Stimulated activated memory B cell treated with anti-CD40 and anti-IgM and Interleukin-4, amounts not matched to agents 10 μg/mL and 1 μg/mL and 100 μg/mL, for 72 hours (primary cell): ENCODE measurements around the gene CNTFR.

Experiments
- ATAC-seq: fragments of 150-1000 bp; cut with Tn5 transposase; 2 replicates; pipeline ENCODE4 v1.10.0; 2021
- H3K27ac Mint-ChIP-seq: one replicate; pipeline ENCODE4 v1.8.0; 2022; ENCODE audit warnings: mild to moderate bottlenecking, mixed read lengths
- H3K27me3 Mint-ChIP-seq: one replicate; pipeline ENCODE4 v1.8.0; 2022; ENCODE audit warnings: mixed read lengths
- H3K36me3 Mint-ChIP-seq: one replicate; pipeline ENCODE4 v1.8.0; 2022; ENCODE audit warnings: mixed read lengths
- H3K4me1 Mint-ChIP-seq: one replicate; pipeline ENCODE4 v1.8.0; 2022; ENCODE audit warnings: mixed read lengths
- H3K4me3 Mint-ChIP-seq: one replicate; pipeline ENCODE4 v1.8.0; 2022; ENCODE audit warnings: mild to moderate bottlenecking, moderate library complexity, mixed read lengths
- H3K9me3 Mint-ChIP-seq: one replicate; pipeline ENCODE4 v1.8.0; 2022; ENCODE audit warnings: mixed read lengths

The CNTFR gene

GRCh38 chr9:34585946-34586669, 3.4 kb downstream of the CNTFR start:
- no peak overlapping the region for H3K27ac Mint-ChIP-seq
- H3K36me3 Mint-ChIP-seq: no peaks in the 10 kb centered on the region
- ATAC-seq: no peak
- H3K9me3 Mint-ChIP-seq: no peaks in the 10 kb centered on the region
- peaks cover 80% of the 10 kb centered on the region for H3K27me3 Mint-ChIP-seq
- H3K4me1 Mint-ChIP-seq: peaks cover 37% of the 10 kb centered on the region
- no peak overlapping the region for H3K4me3 Mint-ChIP-seq

GRCh38 chr9:34584970-34585369, 4.6 kb downstream of the CNTFR start:
- H3K4me3 Mint-ChIP-seq: no peak overlapping the region
- no peak overlapping the region for H3K27ac Mint-ChIP-seq
- no peak for ATAC-seq
- H3K27me3 Mint-ChIP-seq: peaks cover 80% of the 10 kb centered on the region
- H3K36me3 Mint-ChIP-seq: no peaks in the 10 kb centered on the region
- peaks cover 26% of the 10 kb centered on the region for H3K4me1 Mint-ChIP-seq
- no peaks in the 10 kb centered on the region for H3K9me3 Mint-ChIP-seq

- Mint-ChIP-seq H3K4me3 (no peak overlapping the region), H3K36me3 (no peaks in the 10 kb centered on the region), H3K27me3 (peaks cover 80% of the 10 kb centered on the region), H3K27ac (no peak overlapping the region), H3K4me1 (peaks cover 20% of the 10 kb centered on the region), H3K9me3 (no peaks in the 10 kb centered on the region)
- ATAC-seq: no peak
These were observed 6.7 kb downstream of the CNTFR start for GRCh38 chr9:34582787-34583186.

GRCh38 chr9:34581318-34581717, 8.2 kb downstream of the CNTFR start:
- no peaks in the 10 kb centered on the region for H3K9me3 Mint-ChIP-seq
- H3K4me1 Mint-ChIP-seq: peaks cover 27% of the 10 kb centered on the region
- H3K36me3 Mint-ChIP-seq: no peaks in the 10 kb centered on the region
- no peak for ATAC-seq
- no peak overlapping the region for H3K4me3 Mint-ChIP-seq
- H3K27ac Mint-ChIP-seq: no peak overlapping the region
- peaks cover 91% of the 10 kb centered on the region for H3K27me3 Mint-ChIP-seq

GRCh38 chr9:34580358-34580757, 9.2 kb downstream of the CNTFR start:
- Mint-ChIP-seq H3K9me3 (no peaks in the 10 kb centered on the region), H3K27ac (no peak overlapping the region), H3K4me3 (no peak overlapping the region), H3K4me1 (peaks cover 18% of the 10 kb centered on the region), H3K27me3 (peaks cover 90% of the 10 kb centered on the region), H3K36me3 (no peaks in the 10 kb centered on the region)
- no peak for ATAC-seq

- peaks cover 15% of the 10 kb centered on the region for H3K4me1 Mint-ChIP-seq
- no peak overlapping the region for H3K4me3 Mint-ChIP-seq
- H3K27ac Mint-ChIP-seq: no peak overlapping the region
- H3K27me3 Mint-ChIP-seq: peaks cover 91% of the 10 kb centered on the region
- no peaks in the 10 kb centered on the region for H3K9me3 Mint-ChIP-seq
- no peak for ATAC-seq
- H3K36me3 Mint-ChIP-seq: no peaks in the 10 kb centered on the region
These were observed 9.7 kb downstream of the CNTFR start for GRCh38 chr9:34579808-34580163.

GRCh38 chr9:34579104-34579807, 10.3 kb downstream of the CNTFR start:
- no peak overlapping the region for H3K4me3 Mint-ChIP-seq
- ATAC-seq: no peak
- no peak overlapping the region for H3K27ac Mint-ChIP-seq
- no peaks in the 10 kb centered on the region for H3K36me3 Mint-ChIP-seq
- peaks cover 15% of the 10 kb centered on the region for H3K4me1 Mint-ChIP-seq
- peaks cover 91% of the 10 kb centered on the region for H3K27me3 Mint-ChIP-seq
- no peaks in the 10 kb centered on the region for H3K9me3 Mint-ChIP-seq

GRCh38 chr9:34578241-34579103, 11.1 kb downstream of the CNTFR start:
- Mint-ChIP-seq H3K4me3 (peak overlapping the region; percentile 16), H3K9me3 (no peaks in the 10 kb centered on the region), H3K4me1 (peaks cover 15% of the 10 kb centered on the region), H3K36me3 (no peaks in the 10 kb centered on the region), H3K27me3 (peaks cover 91% of the 10 kb centered on the region), H3K27ac (no peak overlapping the region)
- no peak for ATAC-seq

GRCh38 chr9:34577400-34578240, 11.9 kb downstream of the CNTFR start:
- H3K27me3 Mint-ChIP-seq: peaks cover 85% of the 10 kb centered on the region
- peak overlapping the region; percentile 72 for H3K4me3 Mint-ChIP-seq
- H3K4me1 Mint-ChIP-seq: peaks cover 15% of the 10 kb centered on the region
- ATAC-seq: peak; percentile 9
- H3K27ac Mint-ChIP-seq: peak overlapping the region; percentile 36
- no peaks in the 10 kb centered on the region for H3K36me3 Mint-ChIP-seq
- no peaks in the 10 kb centered on the region for H3K9me3 Mint-ChIP-seq

GRCh38 chr9:34576597-34577399, 12.7 kb downstream of the CNTFR start:
- H3K4me3 Mint-ChIP-seq: peak overlapping the region; percentile 72
- H3K4me1 Mint-ChIP-seq: peaks cover 15% of the 10 kb centered on the region
- H3K9me3 Mint-ChIP-seq: no peaks in the 10 kb centered on the region
- H3K27me3 Mint-ChIP-seq: peaks cover 82% of the 10 kb centered on the region
- ATAC-seq: no peak
- peak overlapping the region; percentile 36 for H3K27ac Mint-ChIP-seq
- H3K36me3 Mint-ChIP-seq: no peaks in the 10 kb centered on the region

GRCh38 chr9:34575862-34576596, 13.5 kb downstream of the CNTFR start:
- Mint-ChIP-seq H3K9me3 (no peaks in the 10 kb centered on the region), H3K27ac (no peak overlapping the region), H3K27me3 (peaks cover 85% of the 10 kb centered on the region), H3K36me3 (no peaks in the 10 kb centered on the region), H3K4me1 (peaks cover 15% of the 10 kb centered on the region), H3K4me3 (no peak overlapping the region)
- no peak for ATAC-seq

GRCh38 chr9:34575241-34575640, 14.3 kb downstream of the CNTFR start:
- Mint-ChIP-seq H3K27ac (no peak overlapping the region), H3K27me3 (peaks cover 78% of the 10 kb centered on the region), H3K4me1 (peaks cover 15% of the 10 kb centered on the region), H3K4me3 (no peak overlapping the region), H3K9me3 (no peaks in the 10 kb centered on the region), H3K36me3 (no peaks in the 10 kb centered on the region)
- ATAC-seq: no peak

- Mint-ChIP-seq H3K27ac (no peak overlapping the region), H3K9me3 (no peaks in the 10 kb centered on the region), H3K27me3 (peaks cover 71% of the 10 kb centered on the region), H3K36me3 (no peaks in the 10 kb centered on the region), H3K4me3 (no peak overlapping the region), H3K4me1 (peaks cover 15% of the 10 kb centered on the region)
- no peak for ATAC-seq
These were observed 15.0 kb downstream of the CNTFR start for GRCh38 chr9:34574571-34574970.
